H1 (cell line): Measurements from ENCODE around the gene DSC3. TPM values are rescaled to one million over a fixed set of nuclear protein-coding genes. Genes with fewer than 3 reads are reported as not detected.

Experiments
- SUZ12 ChIP-seq: fragments of 200-600 bp; sonication (generic); IDR thresholded peaks from 2 replicates; pipeline ENCODE4 v1.6.1; 2012; ENCODE audit warnings: mild to moderate bottlenecking, inconsistent platforms, low read length, moderate library complexity, mixed read lengths
- polyA plus RNA-seq, 7 experiments: library from polyadenylated mRNA; depleted of rRNA in 3 of 7; stranded (reverse) in 5 of 7; unstranded in 2 of 7; fragments of >200 nt in 5 of 7; fragments of 200-250 nt in 2 of 7; gene quantifications; 1 replicate in 5 of 7; 2 replicates in 1 of 7; 4 replicates in 1 of 7; pipeline versions ENCODE4 v1.2.1 to v1.2.3, GENCODE V29; 2011 to 2013; ENCODE audit warnings: missing spikeins in 2 of 7, mixed read lengths in 2 of 7
- total RNA-seq: library from RNA; stranded (reverse); fragmentation: NEBNext Ultra II Directional; extraction: Animal tissue kit (Norgen Biotek cat#: 25700); gene quantifications from 2 replicates; pipeline ENCODE4 v1.2.1, GENCODE V29; 2021

DSC3 gene
- total and polyA plus RNA-seq, 2 of the 8 experiments (the other 6 are each of a cell fraction or from before 2014, with no cell fraction given): 0.70 to 3.7 TPM

GRCh38 chr18:30971338-30971956 is 71.1 kb downstream of the DSC3 start (continued):
- no peak for TF ChIP-seq SUZ12
